HG02642 (cell line): Measurements from ENCODE around the gene ART1.

Experiments used
- ATAC-seq: cut with Tn5 transposase; IDR thresholded peaks from one replicate; pipeline ENCODE4 v1.9.1; 2021; ENCODE audit warnings: mild to moderate bottlenecking; ENCODE audit not compliant: unreplicated experiment, poor library complexity

The ART1 gene

DNA sequence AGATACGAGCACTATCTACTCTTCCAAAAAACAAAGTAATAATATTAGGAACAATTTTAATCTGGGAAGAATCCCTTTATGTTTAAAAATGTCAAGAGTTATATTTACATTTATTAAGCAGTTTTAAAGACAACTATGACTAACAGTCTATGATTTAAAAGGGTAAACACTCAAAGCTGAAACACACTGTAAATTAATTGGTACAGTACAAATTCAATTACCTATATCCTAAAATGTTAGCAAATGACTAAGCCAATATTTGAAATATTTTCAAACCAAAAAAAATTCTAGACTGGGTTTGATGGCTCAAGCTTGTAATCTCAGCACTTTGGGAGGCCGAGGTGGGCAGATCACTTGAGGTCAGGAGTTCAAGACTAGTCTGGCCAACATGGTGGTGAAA lies 62.2 kb downstream of the ART1 start:
- ATAC-seq = no peak

DNA sequence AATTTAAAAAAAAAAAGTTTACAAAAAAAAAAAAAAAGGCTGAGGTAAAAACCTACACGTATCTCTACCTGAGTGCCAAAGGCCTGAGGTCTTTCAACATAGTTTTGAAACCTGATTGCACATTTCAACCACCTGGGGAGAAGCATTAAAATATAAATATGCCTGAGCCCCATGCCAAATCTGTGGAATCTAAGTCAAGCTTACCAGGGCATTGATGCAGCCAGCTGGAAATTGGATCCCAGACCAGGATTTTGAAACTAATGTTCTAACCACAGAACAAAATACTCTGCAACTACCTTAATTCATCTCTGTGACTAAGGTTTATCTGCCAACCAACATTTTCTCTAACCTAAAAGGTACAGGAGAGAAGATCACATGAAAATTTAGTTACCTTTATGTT lies 65.0 kb downstream of the ART1 start:
- no peak for ATAC-seq

DNA sequence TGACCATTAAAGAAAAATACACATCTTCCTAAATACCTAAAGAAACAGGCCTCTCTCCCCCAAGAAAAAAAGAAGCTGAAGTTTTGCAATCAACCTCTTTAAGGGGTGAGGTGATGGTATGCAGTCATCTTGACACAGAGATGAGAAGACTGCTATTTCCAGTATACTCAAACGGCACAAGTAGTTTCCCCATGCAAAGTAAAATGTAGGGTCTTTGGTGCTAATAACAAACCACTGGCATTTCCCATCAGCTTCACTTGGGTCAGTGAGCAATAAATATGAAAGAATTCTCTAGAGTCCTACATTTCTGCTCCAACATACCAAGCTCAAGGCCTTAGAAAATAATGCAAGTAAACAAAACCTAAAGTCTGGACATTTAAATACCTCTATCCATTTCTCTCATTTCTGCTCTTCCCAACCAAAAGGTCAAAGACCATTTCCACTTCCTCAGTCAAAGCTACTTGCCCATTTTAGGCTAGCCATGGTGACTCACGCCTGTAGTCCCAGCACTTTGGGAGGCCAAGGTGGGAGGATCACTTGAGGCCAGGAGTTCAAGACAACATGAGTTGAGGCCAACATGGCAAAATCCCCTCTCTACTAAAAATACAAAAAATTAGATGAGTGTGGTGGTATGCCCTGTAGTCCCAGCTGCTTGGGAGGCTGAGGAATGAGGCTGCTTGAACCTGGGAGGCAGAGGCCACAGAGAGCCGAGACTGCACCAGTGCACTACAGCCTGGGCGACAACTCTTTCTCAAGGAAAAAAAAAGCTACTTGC lies 65.7 kb downstream of the ART1 start:
- no peak for ATAC-seq

DNA sequence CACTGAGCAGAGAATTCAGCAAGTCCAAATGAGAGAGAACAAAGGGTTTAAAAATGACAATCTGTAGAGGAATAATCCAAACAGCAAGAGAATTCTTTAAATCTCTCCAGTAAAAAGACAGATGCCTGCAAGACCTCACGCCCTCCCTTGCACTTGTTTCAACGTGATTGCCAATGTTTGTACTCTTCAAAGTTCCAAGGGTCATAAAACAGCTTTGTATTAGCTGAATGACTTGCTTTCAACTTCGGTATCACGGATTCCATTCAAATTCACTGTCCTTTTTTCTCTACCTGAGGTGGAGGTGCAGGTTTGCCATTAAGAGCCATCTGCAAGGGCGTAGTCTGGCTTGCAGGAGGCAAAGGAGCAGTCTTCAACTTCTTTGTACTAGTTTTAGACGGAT lies 67.3 kb downstream of the ART1 start:
- no peak for ATAC-seq
